Sigmoid colon (tissue), 3 donors: Measurements from ENCODE around the gene USP37.

Experiments used
- POLR2A ChIP-seq, 2 donors: fragments of 450-650 bp; IDR thresholded peaks; one replicate each; pipeline ENCODE4 v1.6.1; 2016; ENCODE audit warnings: antibody characterized with exemption in 2 of 2, mild to moderate bottlenecking in 2 of 2, moderate library complexity in 2 of 2
- TF ChIP-seq, protein P1 (sequence below), 4 experiments: fragments of 450-650 bp in 3 of 4; fragments of 200-600 bp in 1 of 4; IDR thresholded peaks; one replicate each; pipeline ENCODE4 v1.5.1; 2016 to 2019; ENCODE audit warnings: antibody characterized with exemption in 4 of 4, mild to moderate bottlenecking in 3 of 4, moderate library complexity in 2 of 4

DNA sequence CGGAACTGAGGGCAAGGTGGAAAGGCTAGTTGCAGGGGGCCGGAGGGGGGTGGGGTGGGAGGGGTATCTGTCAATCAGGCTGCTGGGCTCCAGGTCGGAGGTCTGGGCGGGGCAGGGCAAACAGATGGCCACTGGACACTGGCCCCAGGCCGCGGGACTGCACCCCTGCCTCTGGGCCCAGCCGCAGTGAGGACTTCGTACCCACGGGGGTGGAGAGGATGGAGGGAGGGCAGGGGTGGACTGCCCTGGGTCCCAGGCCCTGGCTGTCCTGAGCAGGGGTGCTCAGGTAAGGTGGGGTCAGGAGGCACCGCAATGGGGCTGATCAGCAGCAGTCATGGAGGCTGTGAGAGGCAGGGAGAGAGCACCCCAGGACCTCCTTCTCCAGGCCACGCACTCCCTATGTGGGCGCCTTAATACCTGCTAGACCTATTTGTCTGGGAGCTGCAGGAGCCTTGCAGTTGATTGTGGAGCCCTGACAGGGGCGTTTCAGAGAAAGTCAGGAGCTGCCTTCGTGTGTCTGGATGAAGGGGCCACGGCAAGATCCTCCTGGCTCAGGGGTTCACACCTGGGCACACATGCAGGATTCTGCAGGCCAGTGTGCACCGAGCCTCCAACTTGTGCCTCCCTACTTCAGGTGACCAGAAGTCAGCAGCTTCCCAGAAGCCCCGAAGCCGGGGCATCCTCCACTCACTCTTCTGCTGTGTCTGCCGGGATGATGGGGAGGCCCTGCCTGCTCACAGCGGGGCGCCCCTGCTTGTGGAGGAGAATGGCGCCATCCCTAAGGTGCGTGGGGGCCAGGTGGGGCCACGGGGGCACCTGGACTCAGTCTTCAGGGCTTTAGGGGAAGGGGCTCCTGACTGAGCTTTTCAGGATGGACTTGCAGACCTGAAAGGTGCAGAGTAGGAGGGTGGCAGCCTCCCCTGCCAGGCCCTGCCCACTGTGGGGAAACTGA, 166.9 kb downstream of the USP37 start:
- no peak for TF ChIP-seq POLR2A (IDR thresholded peaks at IDR 0.05)
- TF ChIP-seq, protein P1, sequence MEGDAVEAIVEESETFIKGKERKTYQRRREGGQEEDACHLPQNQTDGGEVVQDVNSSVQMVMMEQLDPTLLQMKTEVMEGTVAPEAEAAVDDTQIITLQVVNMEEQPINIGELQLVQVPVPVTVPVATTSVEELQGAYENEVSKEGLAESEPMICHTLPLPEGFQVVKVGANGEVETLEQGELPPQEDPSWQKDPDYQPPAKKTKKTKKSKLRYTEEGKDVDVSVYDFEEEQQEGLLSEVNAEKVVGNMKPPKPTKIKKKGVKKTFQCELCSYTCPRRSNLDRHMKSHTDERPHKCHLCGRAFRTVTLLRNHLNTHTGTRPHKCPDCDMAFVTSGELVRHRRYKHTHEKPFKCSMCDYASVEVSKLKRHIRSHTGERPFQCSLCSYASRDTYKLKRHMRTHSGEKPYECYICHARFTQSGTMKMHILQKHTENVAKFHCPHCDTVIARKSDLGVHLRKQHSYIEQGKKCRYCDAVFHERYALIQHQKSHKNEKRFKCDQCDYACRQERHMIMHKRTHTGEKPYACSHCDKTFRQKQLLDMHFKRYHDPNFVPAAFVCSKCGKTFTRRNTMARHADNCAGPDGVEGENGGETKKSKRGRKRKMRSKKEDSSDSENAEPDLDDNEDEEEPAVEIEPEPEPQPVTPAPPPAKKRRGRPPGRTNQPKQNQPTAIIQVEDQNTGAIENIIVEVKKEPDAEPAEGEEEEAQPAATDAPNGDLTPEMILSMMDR (IDR thresholded peaks at IDR 0.05): no peak
